Upper lobe of right lung (tissue), 1 donor: Measurements from ENCODE around the gene TRHDE. TPM values are rescaled to one million over a fixed set of nuclear protein-coding genes. Genes with fewer than 3 reads are reported as not detected.

Experiments
- ATAC-seq: fragments of 200-7000 bp; cut with Tn5 transposase; one replicate; pipeline ENCODE4 v1.9.1; 2020; ENCODE audit warnings: mild to moderate bottlenecking, moderate library complexity
- DNase-seq: peaks from one replicate; pipeline ENCODE4 v3.0.0-alpha.2; 2020
- H3K27ac ChIP-seq: fragments of 200-600 bp; one replicate; pipeline ENCODE4 v1.8.0; 2022
- H3K27me3 ChIP-seq: fragments of 200-600 bp; one replicate; pipeline ENCODE4 v1.8.0; 2022; ENCODE audit warnings: mild to moderate bottlenecking
- H3K36me3 ChIP-seq: fragments of 200-600 bp; one replicate; pipeline ENCODE4 v1.8.0; 2022
- H3K4me1 ChIP-seq: fragments of 200-600 bp; one replicate; pipeline ENCODE4 v1.8.0; 2022
- H3K4me3 ChIP-seq: fragments of 200-600 bp; one replicate; pipeline ENCODE4 v1.8.0; 2022; ENCODE audit warnings: mild to moderate bottlenecking
- H3K9me3 ChIP-seq: fragments of 200-600 bp; one replicate; pipeline ENCODE4 v1.8.0; 2022
- CTCF ChIP-seq: fragments of 200-600 bp; IDR thresholded peaks from one replicate; pipeline ENCODE4 v1.8.0; 2022; ENCODE audit warnings: antibody characterized with exemption
- intact Hi-C: fragments of 100-400 bp; cut with DNase I; formaldehyde crosslinking; loops from one replicate; pipeline ENCODE4 v1.11.0; 2022
- total RNA-seq: library from RNA; stranded (reverse); fragmentation: NEBNext Ultra II Directional; extraction: Animal tissue kit (Norgen Biotek cat#: 25700); gene quantifications from one replicate; pipeline ENCODE4 v1.2.1, GENCODE V29; 2021
- donor health status: DM: no; HTN: yes; CAD: no; lungs with severe emphysema.

Gene TRHDE
- total RNA-seq, 1 donor from 2014 or later: 7.3 TPM

GRCh38 chr12:72365151-72365550 is 93.0 kb downstream of the TRHDE start:
- ATAC-seq (no peak), DNase-seq (no peak)
- Histone ChIP-seq H3K4me1 (no peaks in the 10 kb centered on the region), H3K4me3 (no peak overlapping the region), H3K36me3 (no peaks in the 10 kb centered on the region), H3K27ac (no peak overlapping the region), H3K9me3 (no peaks in the 10 kb centered on the region), H3K27me3 (no peaks in the 10 kb centered on the region)
- no peak for TF ChIP-seq CTCF
- intact Hi-C loops: no loop called here

- H3K27ac ChIP-seq: no peak overlapping the region
- TF ChIP-seq CTCF: no peak
- no peaks in the 10 kb centered on the region for H3K36me3 ChIP-seq
- H3K9me3 ChIP-seq: no peaks in the 10 kb centered on the region
- no peaks in the 10 kb centered on the region for H3K27me3 ChIP-seq
- intact Hi-C loops: no loop called here
- no peaks in the 10 kb centered on the region for H3K4me1 ChIP-seq
- H3K4me3 ChIP-seq: no peak overlapping the region
- DNase-seq: no peak
- no peak for ATAC-seq
Measured at GRCh38 chr12:72366255-72366654, 94.1 kb downstream of the TRHDE start.

GRCh38 chr12:72368298-72368697 is 96.1 kb downstream of the TRHDE start:
- Histone ChIP-seq H3K27me3 (no peaks in the 10 kb centered on the region), H3K27ac (no peak overlapping the region), H3K36me3 (no peaks in the 10 kb centered on the region), H3K4me3 (no peak overlapping the region), H3K4me1 (no peaks in the 10 kb centered on the region), H3K9me3 (no peaks in the 10 kb centered on the region)
- intact Hi-C loops: no loop called here
- DNase-seq: no peak
- no peak for TF ChIP-seq CTCF
- no peak for ATAC-seq

- DNase-seq: no peak
- H3K27me3 ChIP-seq: no peaks in the 10 kb centered on the region
- no peak for ATAC-seq
- TF ChIP-seq CTCF: no peak
- intact Hi-C loops: no loop called here
- H3K36me3 ChIP-seq: no peaks in the 10 kb centered on the region
- H3K4me1 ChIP-seq: no peaks in the 10 kb centered on the region
- no peak overlapping the region for H3K27ac ChIP-seq
- no peak overlapping the region for H3K4me3 ChIP-seq
- no peaks in the 10 kb centered on the region for H3K9me3 ChIP-seq
Measured at GRCh38 chr12:72368719-72369422, 96.7 kb downstream of the TRHDE start.

- no peaks in the 10 kb centered on the region for H3K9me3 ChIP-seq
- no peak for DNase-seq
- no peak overlapping the region for H3K27ac ChIP-seq
- no peak for TF ChIP-seq CTCF
- no peaks in the 10 kb centered on the region for H3K36me3 ChIP-seq
- no peak overlapping the region for H3K4me3 ChIP-seq
- no peaks in the 10 kb centered on the region for H3K27me3 ChIP-seq
- intact Hi-C loops: no loop called here
- H3K4me1 ChIP-seq: no peaks in the 10 kb centered on the region
- no peak for ATAC-seq
Measured at GRCh38 chr12:72369423-72369959, 97.3 kb downstream of the TRHDE start.

- ATAC-seq (no peak), DNase-seq (no peak)
- intact Hi-C loops: no loop called here
- Histone ChIP-seq H3K4me3 (no peak overlapping the region), H3K27me3 (no peaks in the 10 kb centered on the region), H3K27ac (no peak overlapping the region), H3K36me3 (no peaks in the 10 kb centered on the region), H3K4me1 (no peaks in the 10 kb centered on the region), H3K9me3 (no peaks in the 10 kb centered on the region)
- no peak for TF ChIP-seq CTCF
Measured at GRCh38 chr12:72380441-72380840, 108.3 kb downstream of the TRHDE start.
